ENCODE results near the gene SEMA4C. TPM values are rescaled to one million over a fixed set of nuclear protein-coding genes. Genes with fewer than 3 reads are reported as not detected.

SEMA4C gene
- total RNA-seq, 1 donor from 2014 or later: 279 TPM

- Mint-ChIP-seq H3K9me3 (ENCODE audit: unreplicated experiment) (no peaks in the 10 kb centered on the region), H3K36me3 (ENCODE audit: low read depth, unreplicated experiment) (peaks cover 5% of the 10 kb centered on the region), H3K27ac (ENCODE audit: unreplicated experiment) (no peak overlapping the region), H3K27me3 (ENCODE audit: unreplicated experiment) (peaks cover 19% of the 10 kb centered on the region), H3K4me1 (ENCODE audit: unreplicated experiment) (peaks cover 42% of the 10 kb centered on the region), H3K4me3 (ENCODE audit: unreplicated experiment) (no peak overlapping the region)
- no peak for TF ChIP-seq CTCF (IDR thresholded peaks at IDR 0.05; ENCODE audit: unreplicated experiment)
- no peak for DNase-seq (ENCODE audit: low spot score)
These were observed 12.3 kb upstream of the SEMA4C start for GRCh38 chr2:96882230-96882629.

- no peaks in the 10 kb centered on the region for H3K9me3 Mint-ChIP-seq (ENCODE audit: unreplicated experiment)
- no peak overlapping the region for H3K4me3 Mint-ChIP-seq (ENCODE audit: unreplicated experiment)
- H3K27ac Mint-ChIP-seq (ENCODE audit: unreplicated experiment): no peak overlapping the region
- H3K4me1 Mint-ChIP-seq (ENCODE audit: unreplicated experiment): peaks cover 47% of the 10 kb centered on the region
- H3K27me3 Mint-ChIP-seq (ENCODE audit: unreplicated experiment): peaks cover 19% of the 10 kb centered on the region
- DNase-seq (ENCODE audit: low spot score): no peak
- peaks cover 5% of the 10 kb centered on the region for H3K36me3 Mint-ChIP-seq (ENCODE audit: low read depth, unreplicated experiment)
- no peak for TF ChIP-seq CTCF (IDR thresholded peaks at IDR 0.05; ENCODE audit: unreplicated experiment)
These were observed 11.7 kb upstream of the SEMA4C start for GRCh38 chr2:96881349-96882195.

- peaks cover 14% of the 10 kb centered on the region for H3K27me3 Mint-ChIP-seq (ENCODE audit: unreplicated experiment)
- H3K9me3 Mint-ChIP-seq (ENCODE audit: unreplicated experiment): no peaks in the 10 kb centered on the region
- peaks cover 1% of the 10 kb centered on the region for H3K36me3 Mint-ChIP-seq (ENCODE audit: low read depth, unreplicated experiment)
- no peak for DNase-seq (ENCODE audit: low spot score)
- no peak for TF ChIP-seq CTCF (IDR thresholded peaks at IDR 0.05; ENCODE audit: unreplicated experiment)
- H3K27ac Mint-ChIP-seq (ENCODE audit: unreplicated experiment): no peak overlapping the region
- H3K4me1 Mint-ChIP-seq (ENCODE audit: unreplicated experiment): peaks cover 52% of the 10 kb centered on the region
- no peak overlapping the region for H3K4me3 Mint-ChIP-seq (ENCODE audit: unreplicated experiment)
These were observed 11.0 kb upstream of the SEMA4C start for GRCh38 chr2:96880891-96881273.

GRCh38 chr2:96879545-96880040 lies 9.7 kb upstream of the SEMA4C start:
- DNase-seq (ENCODE audit: low spot score): no peak
- peaks cover 58% of the 10 kb centered on the region for H3K4me1 Mint-ChIP-seq (ENCODE audit: unreplicated experiment)
- no peaks in the 10 kb centered on the region for H3K36me3 Mint-ChIP-seq (ENCODE audit: low read depth, unreplicated experiment)

More at GRCh38 chr2:96879545-96880040, 9.7 kb upstream of the SEMA4C start:
- Mint-ChIP-seq H3K4me3 (ENCODE audit: unreplicated experiment) (no peak overlapping the region), H3K27me3 (ENCODE audit: unreplicated experiment) (peaks cover 19% of the 10 kb centered on the region), H3K27ac (ENCODE audit: unreplicated experiment) (peak overlapping the region; percentile 20), H3K9me3 (ENCODE audit: unreplicated experiment) (no peaks in the 10 kb centered on the region)
- TF ChIP-seq CTCF (IDR thresholded peaks at IDR 0.05; ENCODE audit: unreplicated experiment): no peak

Data from endothelial cell (in vitro differentiated cells).